HepG2 (cell line): ENCODE data around the gene TBC1D22A. TPM values are rescaled to one million over a fixed set of nuclear protein-coding genes. Genes with fewer than 3 reads are reported as not detected.

Experiments
- ATAC-seq: fragments of 200-7000 bp; cut with Tn5 transposase; 3 replicates; pipeline ENCODE4 v1.9.1; 2020; ENCODE audit warnings: mild to moderate bottlenecking, moderate library complexity
- BruUV-seq: library from RNA; stranded (reverse); fragments of 400-500 nt; replicated peaks from 2 replicates; lab custom pipeline; 2021; lab: Mats Ljungman, UMichigan
- CTCF ChIA-PET: fragments of 300-600 bp; formaldehyde crosslinking; extraction: SDS; loops from one replicate; lab custom pipeline; 2021; ENCODE audit warnings: low total read pairs, inconsistent platforms, low intra/inter-chr PET ratio; lab: Yijun Ruan, JAX
- POLR2A ChIA-PET: fragments of 350-600 bp; sonication (Branson Sonifier 250); formaldehyde crosslinking; loops from one replicate; lab custom pipeline; 2020; ENCODE audit warnings: antibody characterized with exemption, inconsistent platforms; lab: Yijun Ruan, JAX
- DNase-seq: peaks from one replicate; pipeline ENCODE4 v3.0.0-alpha.2; 2015; ENCODE audit warnings: low spot score
- FAIRE-seq: peaks from 3 replicates; lab custom pipeline; 2011; peaks lifted over from hg19 to GRCh38; lab: Jason Lieb, UNC
- H2AFZ ChIP-seq: one replicate; pipeline ENCODE4 v1.6.1; 2011; ENCODE audit warnings: low read length, inconsistent platforms
- H3K27ac ChIP-seq: fragments of 300-600 bp; 3 replicates; pipeline ENCODE4 v1.8.0; 2011; ENCODE audit warnings: mixed run types, mild to moderate bottlenecking, mixed read lengths, low read length, inconsistent platforms; ENCODE audit not compliant: insufficient read depth; ENCODE audit errors: extremely low read length
- H3K27me3 ChIP-seq, 2 experiments: fragments of 200-600 bp in 1 of 2; 2 replicates in 1 of 2; 3 replicates in 1 of 2; pipeline versions ENCODE4 v1.6.0 to v1.8.0; 2011; ENCODE audit warnings: low read length in 2 of 2, mild to moderate bottlenecking in 2 of 2, moderate library complexity in 2 of 2, inconsistent platforms in 1 of 2; ENCODE audit not compliant: insufficient read depth in 2 of 2, control insufficient read depth in 1 of 2
- H3K36me3 ChIP-seq, 2 experiments: fragments of 200-600 bp in 1 of 2; replicated peaks in 1 of 2; 2 replicates in 1 of 2; 3 replicates in 1 of 2; pipeline versions ENCODE4 v1.5.1 to v1.8.0; 2011; ENCODE audit warnings: low read length in 2 of 2, inconsistent platforms in 1 of 2; ENCODE audit not compliant: insufficient read depth in 2 of 2, control insufficient read depth in 1 of 2
- H3K4me1 ChIP-seq: 2 replicates; pipeline ENCODE4 v1.5.1; 2012; ENCODE audit warnings: low read length, inconsistent platforms; ENCODE audit not compliant: insufficient read depth
- H3K4me2 ChIP-seq: 2 replicates; pipeline ENCODE4 v1.6.0; 2011; ENCODE audit warnings: low read depth, low read length, inconsistent platforms
- H3K4me3 ChIP-seq, 3 experiments: fragments of 200-600 bp in 1 of 3; sonication (generic), shearing (Covaris generic) in 1 of 3; replicated peaks in 1 of 3; 2 replicates each; pipeline ENCODE4 v1.5.1; 2011 to 2016; ENCODE audit warnings: low read length in 3 of 3, inconsistent platforms in 2 of 3, low read depth in 2 of 3, mild to moderate bottlenecking in 2 of 3, control low read depth in 1 of 3, mixed read lengths in 1 of 3; ENCODE audit not compliant: insufficient read depth in 1 of 3
- H3K79me2 ChIP-seq: one replicate; pipeline ENCODE4 v1.6.1; 2011; ENCODE audit warnings: low read length, inconsistent platforms; ENCODE audit not compliant: insufficient read depth
- H3K9ac ChIP-seq: 2 replicates; pipeline ENCODE4 v1.6.0; 2011; ENCODE audit warnings: mild to moderate bottlenecking, low read depth, low read length, inconsistent platforms; ENCODE audit not compliant: insufficient read depth
- H3K9me3 ChIP-seq: 2 replicates; pipeline ENCODE4 v1.5.1; 2012; ENCODE audit warnings: mild to moderate bottlenecking, low read length
- H4K20me1 ChIP-seq: 2 replicates; pipeline ENCODE4 v1.6.0; 2011; ENCODE audit warnings: inconsistent platforms, mild to moderate bottlenecking, low read length, moderate library complexity; ENCODE audit not compliant: insufficient read depth
- ATF3 ChIP-seq: sonication (generic); formaldehyde crosslinking; IDR thresholded peaks from 2 replicates; pipeline ENCODE4 v1.4.0; 2020; ENCODE audit warnings: missing genetic modification reagents
- ATF7-NPFF ChIP-seq: sonication (generic); formaldehyde crosslinking; IDR thresholded peaks from 2 replicates; pipeline ENCODE4 v1.8.1; 2023; ENCODE audit warnings: mild to moderate bottlenecking, low read depth, missing genetic modification reagents, moderate library complexity
- FOXJ3 ChIP-seq: sonication (generic); formaldehyde crosslinking; IDR thresholded peaks from 2 replicates; pipeline ENCODE4 v1.4.0; 2020; ENCODE audit warnings: missing genetic modification reagents, mild to moderate bottlenecking, borderline replicate concordance
- MZF1 ChIP-seq: sonication (generic); formaldehyde crosslinking; IDR thresholded peaks from 2 replicates; pipeline ENCODE4 v1.8.1; 2023; ENCODE audit warnings: mild to moderate bottlenecking, missing genetic modification reagents, borderline replicate concordance
- NR2F2 ChIP-seq: IDR thresholded peaks from 2 replicates; pipeline ENCODE4 v1.6.1; 2012; ENCODE audit warnings: low read depth, inconsistent platforms, borderline replicate concordance
- PREB ChIP-seq: sonication (generic); formaldehyde crosslinking; IDR thresholded peaks from 2 replicates; pipeline ENCODE4 v1.4.0; 2020; ENCODE audit warnings: missing genetic modification reagents
- SAFB2 ChIP-seq: sonication (generic); formaldehyde crosslinking; IDR thresholded peaks from 2 replicates; pipeline ENCODE4 v1.5.1; 2020; ENCODE audit warnings: missing genetic modification reagents, low read depth, mild to moderate bottlenecking, borderline replicate concordance
- SIN3A ChIP-seq: IDR thresholded peaks from 2 replicates; pipeline ENCODE4 v1.6.1; 2011; ENCODE audit warnings: low read depth, mild to moderate bottlenecking, control low read depth, low read length, borderline replicate concordance
- SMYD3 ChIP-seq: sonication (generic); formaldehyde crosslinking; IDR thresholded peaks from 2 replicates; pipeline ENCODE4 v1.8.1; 2023; ENCODE audit warnings: mild to moderate bottlenecking, missing genetic modification reagents
- SP2 ChIP-seq: sonication (generic); formaldehyde crosslinking; IDR thresholded peaks from 2 replicates; pipeline ENCODE4 v1.5.1; 2020; ENCODE audit warnings: mild to moderate bottlenecking, missing genetic modification reagents
- TOPORS ChIP-seq: sonication (generic); formaldehyde crosslinking; IDR thresholded peaks from 2 replicates; pipeline ENCODE4 v1.8.0; 2023; ENCODE audit warnings: mild to moderate bottlenecking, missing genetic modification reagents
- ZFP62 ChIP-seq: sonication (generic); formaldehyde crosslinking; IDR thresholded peaks from 2 replicates; pipeline ENCODE4 v1.4.0; 2020; ENCODE audit warnings: missing genetic modification reagents
- ZNF367 ChIP-seq: sonication (generic); formaldehyde crosslinking; IDR thresholded peaks from 2 replicates; pipeline ENCODE4 v1.4.0; 2020; ENCODE audit warnings: missing genetic modification reagents, borderline replicate concordance
- ZNF530 ChIP-seq: sonication (generic); formaldehyde crosslinking; IDR thresholded peaks from 2 replicates; pipeline ENCODE4 v1.5.0; 2020; ENCODE audit warnings: low read depth, mild to moderate bottlenecking, missing genetic modification reagents
- ZNF703 ChIP-seq: sonication (generic); formaldehyde crosslinking; IDR thresholded peaks from 2 replicates; pipeline ENCODE4 v1.5.1; 2020; ENCODE audit warnings: missing genetic modification reagents, mild to moderate bottlenecking, moderate library complexity, borderline replicate concordance
- ZSCAN5A ChIP-seq: sonication (generic); formaldehyde crosslinking; IDR thresholded peaks from 2 replicates; pipeline ENCODE4 v1.8.0; 2022; ENCODE audit warnings: mild to moderate bottlenecking, missing genetic modification reagents, borderline replicate concordance
- WGBS: methylation state at CpG from one replicate; pipeline ENCODE4 v1.1.6; 2017; ENCODE audit warnings: low lambda C conversion rate; 5-methylcytosine and 5-hydroxymethylcytosine counted together
- in situ Hi-C: cut with HindIII; loops from 2 replicates; pipeline ENCODE4 v1.10.0; 2017; ENCODE audit warnings: low pct_unique_long_range_greater_than_20kb; ENCODE audit not compliant: extremely low pct_ligation_motif_present
- intact Hi-C: fragments of 100-400 bp; cut with micrococcal nuclease; formaldehyde crosslinking; loops from one replicate; pipeline ENCODE4 v1.10.0; 2022; ENCODE audit not compliant: unreplicated experiment
- polyA plus RNA-seq, 8 experiments: library from polyadenylated mRNA; depleted of rRNA in 3 of 8; stranded (reverse) in 7 of 8; unstranded in 1 of 8; fragments of >200 nt; fragmentation: Illumina TruSeq in 4 of 8; extraction: Trizol in 4 of 8; gene quantifications; 2 replicates each; pipeline versions ENCODE4 v1.2.1 to v1.2.3, GENCODE V29; 2011 to 2016; ENCODE audit warnings: low read depth in 4 of 8, missing spikeins in 1 of 8, mixed read lengths in 1 of 8; ENCODE audit not compliant: insufficient read depth in 1 of 8
- total RNA-seq, 5 experiments: library from RNA; depleted of rRNA; stranded (reverse); fragments of >200 nt; fragmentation: Illumina TruSeq; extraction: Trizol; gene quantifications; 2 replicates each; pipeline ENCODE4 v1.2.3, GENCODE V29; 2016; ENCODE audit warnings: low read depth in 1 of 5
- TF ChIP-seq, protein P1 (sequence below): IDR thresholded peaks from 2 replicates; pipeline ENCODE4 v1.6.1; 2016

Gene TBC1D22A
- total and polyA plus RNA-seq, 2 of the 13 experiments (the other 11 are each of a cell fraction or from before 2014, with no cell fraction given): 17.3 to 18.0 TPM

DNA sequence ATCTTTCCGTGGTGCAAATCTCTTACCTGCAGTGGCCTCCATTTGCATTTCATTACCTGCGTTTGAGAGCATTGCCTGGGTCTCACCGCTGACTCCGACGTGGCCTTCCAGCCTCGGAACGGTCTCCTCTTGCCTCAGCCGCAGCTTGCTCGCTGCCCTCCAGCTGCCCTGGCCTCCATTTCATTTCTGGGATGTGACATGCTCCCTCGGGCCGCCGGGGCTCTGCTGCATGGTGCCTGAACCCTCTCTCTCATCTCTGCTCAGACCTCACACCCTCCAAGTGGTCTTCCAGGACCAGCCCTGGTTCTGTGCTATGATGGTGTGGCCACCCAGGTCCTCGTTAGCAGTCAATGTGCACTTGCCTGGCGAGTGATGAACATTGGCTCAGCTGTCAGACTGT, 229.2 kb downstream of the TBC1D22A start:
- intact Hi-C loops: no loop called here
- CTCF ChIA-PET: no interaction called here
- BruUV-seq: no TSS peak

More for the DNA sequence above, 229.2 kb downstream of the TBC1D22A start:
- Histone ChIP-seq H3K4me3 (no peak overlapping the region), H3K79me2 (no peaks in the 10 kb centered on the region), H3K4me2 (no peak overlapping the region), H3K27me3 (no peaks in the 10 kb centered on the region), H3K27ac (no peak overlapping the region), H3K4me1 (no peaks in the 10 kb centered on the region), H3K9ac (no peak overlapping the region), H3K36me3 (peaks cover 2 to 5% of the 10 kb centered on the region in 2 experiments; a peak in 3 of 5 replicates), H3K9me3 (no peaks in the 10 kb centered on the region), H2AFZ (no peak overlapping the region), H4K20me1 (no peaks in the 10 kb centered on the region)
- POLR2A ChIA-PET: no interaction called here
- FAIRE-seq (no peak), ATAC-seq (no peak), DNase-seq (no peak)
- TF ChIP-seq ZNF530 (CRISPR knock-in tag) (no peak), SMYD3 (no peak), SAFB2 (CRISPR knock-in tag) (no peak), ZNF703 (CRISPR knock-in tag) (no peak), ATF7-NPFF (no peak), ZSCAN5A (no peak), MZF1 (no peak), FOXJ3 (CRISPR knock-in tag) (no peak), TOPORS (CRISPR knock-in tag) (no peak), SIN3A (no peak), ATF3 (CRISPR knock-in tag) (no peak), ZFP62 (CRISPR knock-in tag) (no peak), PREB (CRISPR knock-in tag) (no peak), NR2F2 (no peak), ZNF367 (CRISPR knock-in tag) (no peak), SP2 (no peak)
- TF ChIP-seq, protein P1, sequence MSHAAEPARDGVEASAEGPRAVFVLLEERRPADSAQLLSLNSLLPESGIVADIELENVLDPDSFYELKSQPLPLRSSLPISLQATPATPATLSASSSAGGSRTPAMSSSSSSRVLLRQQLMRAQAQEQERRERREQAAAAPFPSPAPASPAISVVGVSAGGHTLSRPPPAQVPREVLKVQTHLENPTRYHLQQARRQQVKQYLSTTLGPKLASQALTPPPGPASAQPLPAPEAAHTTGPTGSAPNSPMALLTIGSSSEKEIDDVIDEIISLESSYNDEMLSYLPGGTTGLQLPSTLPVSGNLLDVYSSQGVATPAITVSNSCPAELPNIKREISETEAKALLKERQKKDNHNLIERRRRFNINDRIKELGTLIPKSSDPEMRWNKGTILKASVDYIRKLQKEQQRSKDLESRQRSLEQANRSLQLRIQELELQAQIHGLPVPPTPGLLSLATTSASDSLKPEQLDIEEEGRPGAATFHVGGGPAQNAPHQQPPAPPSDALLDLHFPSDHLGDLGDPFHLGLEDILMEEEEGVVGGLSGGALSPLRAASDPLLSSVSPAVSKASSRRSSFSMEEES (CRISPR knock-in tag): no peak
- in situ Hi-C loops: no loop called here
- 91% methylated on average over 14 of the region's 14 CpGs for WGBS
